Measurements from ENCODE around the gene TRPT1. TPM values are rescaled to one million over a fixed set of nuclear protein-coding genes. Genes with fewer than 3 reads are reported as not detected.

The TRPT1 gene
- total RNA-seq, 4 donors from 2014 or later, result 34.1 to 89.1 (median 43.6) TPM

- TF ChIP-seq CTCF (IDR thresholded peaks at IDR 0.05; ENCODE audit: low read depth), result no peak
These were observed 22.4 kb downstream of the TRPT1 start for GRCh38 chr11:64203421-64204079.

- TF ChIP-seq CTCF (IDR thresholded peaks at IDR 0.05; ENCODE audit: low read depth), result no peak
These were observed 23.0 kb downstream of the TRPT1 start for GRCh38 chr11:64202992-64203391.

GRCh38 chr11:64201543-64201942, 24.4 kb downstream of the TRPT1 start:
- no peak for TF ChIP-seq CTCF (IDR thresholded peaks at IDR 0.05; ENCODE audit: low read depth)

- no peak for TF ChIP-seq CTCF (IDR thresholded peaks at IDR 0.05; ENCODE audit: low read depth)
These were observed 27.5 kb downstream of the TRPT1 start for GRCh38 chr11:64198511-64198910.

GRCh38 chr11:64196626-64197025, 29.4 kb downstream of the TRPT1 start:
- no peak for TF ChIP-seq CTCF (IDR thresholded peaks at IDR 0.05; ENCODE audit: low read depth)

GRCh38 chr11:64192434-64192833, 33.6 kb downstream of the TRPT1 start:
- TF ChIP-seq CTCF (IDR thresholded peaks at IDR 0.05; ENCODE audit: low read depth), result no peak

GRCh38 chr11:64186492-64187165, 39.4 kb downstream of the TRPT1 start:
- TF ChIP-seq CTCF (IDR thresholded peaks at IDR 0.05; ENCODE audit: low read depth), result no peak
